HepG2 (cell line): ENCODE measurements around the gene C2orf81. TPM values are rescaled to one million over a fixed set of nuclear protein-coding genes. Genes with fewer than 3 reads are reported as not detected.

ENCODE experiments used
- CBX2 ChIP-seq, 2 experiments: fragments of 200-600 bp in 1 of 2; sonication (generic); formaldehyde crosslinking in 1 of 2; IDR thresholded peaks; 2 replicates each; pipeline versions ENCODE4 v1.7.0 to v1.8.1; 2018 to 2022; ENCODE audit warnings: low read depth in 2 of 2, low read length in 1 of 2, mild to moderate bottlenecking in 1 of 2, missing genetic modification reagents in 1 of 2
- DNMT3B ChIP-seq: conservative IDR thresholded peaks from 2 replicates; pipeline ENCODE4 v1.6.1; 2016; ENCODE audit warnings: missing biosample characterization, control low read depth
- HOXA5 ChIP-seq: sonication (generic); formaldehyde crosslinking; IDR thresholded peaks from 2 replicates; pipeline ENCODE4 v1.4.0; 2020; ENCODE audit warnings: missing genetic modification reagents
- KDM4B ChIP-seq: sonication (generic); formaldehyde crosslinking; IDR thresholded peaks from 2 replicates; pipeline ENCODE4 v1.4.0; 2020; ENCODE audit warnings: missing genetic modification reagents
- MIXL1 ChIP-seq: IDR thresholded peaks from 2 replicates; pipeline ENCODE4 v1.6.1; 2016
- MYC ChIP-seq: sonication (generic); formaldehyde crosslinking; IDR thresholded peaks from 2 replicates; pipeline ENCODE4 v1.9.0; 2021; ENCODE audit warnings: missing genetic modification reagents, borderline replicate concordance
- NPAS2 ChIP-seq: sonication (generic); formaldehyde crosslinking; IDR thresholded peaks from 2 replicates; pipeline ENCODE4 v1.8.0; 2022; ENCODE audit warnings: mild to moderate bottlenecking, missing genetic modification reagents, borderline replicate concordance
- NRL ChIP-seq: sonication (generic); formaldehyde crosslinking; IDR thresholded peaks from 2 replicates; pipeline ENCODE4 v1.5.0; 2020; ENCODE audit warnings: missing genetic modification reagents, mild to moderate bottlenecking, moderate library complexity, borderline replicate concordance
- SMC3 ChIP-seq: IDR thresholded peaks from 2 replicates; pipeline ENCODE4 v1.6.1; 2011; ENCODE audit warnings: low read length, improper control_type of control experiment
- SOX13 ChIP-seq, 3 experiments: fragments of 450-650 bp in 1 of 3; sonication (generic) in 1 of 3; formaldehyde crosslinking in 1 of 3; IDR thresholded peaks in 2 of 3; conservative IDR thresholded peaks in 1 of 3; 2 replicates each; pipeline versions ENCODE4 v1.5.0 to v1.6.1; 2016 to 2020; ENCODE audit warnings: antibody characterized with exemption in 1 of 3, mild to moderate bottlenecking in 1 of 3, missing compliant biosample characterization in 1 of 3, missing genetic modification reagents in 1 of 3, moderate library complexity in 1 of 3
- TAF1 ChIP-seq: sonication (generic); formaldehyde crosslinking; IDR thresholded peaks from 2 replicates; pipeline ENCODE4 v1.4.0; 2020; ENCODE audit warnings: missing genetic modification reagents
- TEAD3 ChIP-seq: optimal IDR thresholded peaks from 2 replicates; pipeline ENCODE3; 2016; ENCODE audit warnings: borderline replicate concordance
- TFE3 ChIP-seq: IDR thresholded peaks from 2 replicates; pipeline ENCODE4 v1.6.1; 2016
- THAP11 ChIP-seq: IDR thresholded peaks from 2 replicates; pipeline ENCODE4 v1.6.1; 2016; ENCODE audit warnings: missing biosample characterization, missing genetic modification reagents
- ZBTB26 ChIP-seq: IDR thresholded peaks from 2 replicates; pipeline ENCODE4 v1.6.1; 2016; ENCODE audit warnings: missing compliant biosample characterization, missing genetic modification reagents, borderline replicate concordance
- ZFP90 ChIP-seq: sonication (generic); formaldehyde crosslinking; IDR thresholded peaks from 2 replicates; pipeline ENCODE4 v1.8.0; 2022; ENCODE audit warnings: missing genetic modification reagents, mild to moderate bottlenecking, inconsistent platforms, borderline replicate concordance
- ZNF136 ChIP-seq: sonication (generic); formaldehyde crosslinking; IDR thresholded peaks from 2 replicates; pipeline ENCODE4 v1.8.1; 2022; ENCODE audit warnings: low read depth, mild to moderate bottlenecking, moderate library complexity, missing genetic modification reagents
- ZNF260 ChIP-seq: sonication (generic); formaldehyde crosslinking; IDR thresholded peaks from 2 replicates; pipeline ENCODE4 v1.4.0; 2020; ENCODE audit warnings: missing genetic modification reagents, low read depth, mild to moderate bottlenecking, borderline replicate concordance
- ZNF333 ChIP-seq: sonication (generic); formaldehyde crosslinking; IDR thresholded peaks from 2 replicates; pipeline ENCODE4 v1.4.0; 2020; ENCODE audit warnings: mild to moderate bottlenecking, missing genetic modification reagents, borderline replicate concordance
- ZNF567 ChIP-seq: sonication (generic); formaldehyde crosslinking; IDR thresholded peaks from 2 replicates; pipeline ENCODE4 v1.8.1; 2023; ENCODE audit warnings: mild to moderate bottlenecking, missing genetic modification reagents, borderline replicate concordance
- ZNF614 ChIP-seq: IDR thresholded peaks from 2 replicates; pipeline ENCODE4 v1.6.1; 2018; ENCODE audit warnings: missing biosample characterization, missing genetic modification reagents, inconsistent platforms, borderline replicate concordance
- ZNF770 ChIP-seq: sonication (generic); formaldehyde crosslinking; IDR thresholded peaks from 2 replicates; pipeline ENCODE4 v1.5.0; 2020; ENCODE audit warnings: mild to moderate bottlenecking, missing genetic modification reagents
- polyA plus RNA-seq, 8 experiments: library from polyadenylated mRNA; depleted of rRNA in 3 of 8; stranded (reverse) in 7 of 8; unstranded in 1 of 8; fragments of >200 nt; fragmentation: Illumina TruSeq in 4 of 8; extraction: Trizol in 4 of 8; gene quantifications; 2 replicates each; pipeline versions ENCODE4 v1.2.1 to v1.2.3, GENCODE V29; 2011 to 2016; ENCODE audit warnings: low read depth in 4 of 8, missing spikeins in 1 of 8, mixed read lengths in 1 of 8; ENCODE audit not compliant: insufficient read depth in 1 of 8
- total RNA-seq, 5 experiments: library from RNA; depleted of rRNA; stranded (reverse); fragments of >200 nt; fragmentation: Illumina TruSeq; extraction: Trizol; gene quantifications; 2 replicates each; pipeline ENCODE4 v1.2.3, GENCODE V29; 2016; ENCODE audit warnings: low read depth in 1 of 5

Gene C2orf81
- total and polyA plus RNA-seq, 2 of the 13 experiments (the other 11 are each of a cell fraction or from before 2014, with no cell fraction given) = 0.15 to 0.17 TPM

GRCh38 chr2:74429487-74430451 is 8.3 kb upstream of the C2orf81 start (continued):
- peak; percentile 24; the same call in 1 of the 2 replicates for TF ChIP-seq MYC
- 0 out of 2 replicates have a peak, but pooled peaks have one; percentile 39 for TF ChIP-seq ZFP90 (CRISPR knock-in tag)
- TF ChIP-seq ZNF614 (CRISPR knock-in tag) = peak; percentile 79; the same call in 1 of the 2 replicates
- TF ChIP-seq TEAD3 (CRISPR knock-in tag) = peak; percentile 93
- no peak; the same call in 1 of the 2 replicates for TF ChIP-seq TFE3 (CRISPR knock-in tag)
- peak; percentile 38 for TF ChIP-seq THAP11 (CRISPR knock-in tag)
- TF ChIP-seq NRL (CRISPR knock-in tag) = peak; percentile 71; the same call in 1 of the 2 replicates
- TF ChIP-seq ZNF136 (CRISPR knock-in tag) = no peak
- TF ChIP-seq TAF1 = peak; percentile 34; the same call in 1 of the 2 replicates
- peak; percentile 80 for TF ChIP-seq ZNF770 (CRISPR knock-in tag)
- TF ChIP-seq ZNF333 (CRISPR knock-in tag) = no peak; the same call in 1 of the 2 replicates
- no peak for TF ChIP-seq MIXL1 (CRISPR knock-in tag)
- TF ChIP-seq SMC3 = no peak; the same call in 1 of the 2 replicates
- no peak for TF ChIP-seq NPAS2 (CRISPR knock-in tag)
- TF ChIP-seq KDM4B = no peak; the same call in 1 of the 2 replicates
- no peak; the same call in 1 of the 2 replicates for TF ChIP-seq SOX13 (IDR thresholded peaks at IDR 0.05)
- peak in 1 of 2 experiments; percentile 56; a peak in 2 of 4 replicates for TF ChIP-seq SOX13 (CRISPR knock-in tag; conservative IDR thresholded peaks at IDR 0.05 in 1 of 2, IDR thresholded peaks at IDR 0.05 in 1 of 2)
- TF ChIP-seq CBX2 (IDR thresholded peaks at IDR 0.05; ENCODE audit: low read depth, low read length) = no peak
- peak; percentile 94 for TF ChIP-seq CBX2 (CRISPR knock-in tag; IDR thresholded peaks at IDR 0.05; ENCODE audit: low read depth)
- TF ChIP-seq ZNF567 (CRISPR knock-in tag) = peak; percentile 97
- no peak for TF ChIP-seq ZNF260 (CRISPR knock-in tag)
- peak; percentile 41; the same call in 1 of the 2 replicates for TF ChIP-seq ZBTB26 (CRISPR knock-in tag)
- no peak for TF ChIP-seq HOXA5 (CRISPR knock-in tag)
- TF ChIP-seq DNMT3B (CRISPR knock-in tag) = no peak
